HepG2 (cell line): ENCODE data around the gene STK36. TPM values are rescaled to one million over a fixed set of nuclear protein-coding genes. Genes with fewer than 3 reads are reported as not detected.

Source experiments
- ARNTL ChIP-seq: sonication (generic); formaldehyde crosslinking; IDR thresholded peaks from 2 replicates; pipeline ENCODE4 v1.4.0; 2020; ENCODE audit warnings: mild to moderate bottlenecking, missing genetic modification reagents
- CENPX ChIP-seq: sonication (generic); formaldehyde crosslinking; IDR thresholded peaks from 2 replicates; pipeline ENCODE4 v1.9.0; 2021; ENCODE audit warnings: mild to moderate bottlenecking, missing genetic modification reagents, moderate library complexity
- E2F1 ChIP-seq: sonication (generic); formaldehyde crosslinking; IDR thresholded peaks from 2 replicates; pipeline ENCODE4 v1.5.0; 2020; ENCODE audit warnings: missing genetic modification reagents
- ELF1 ChIP-seq: sonication (generic); formaldehyde crosslinking; IDR thresholded peaks from 2 replicates; pipeline ENCODE4 v1.4.0; 2020; ENCODE audit warnings: missing genetic modification reagents
- ESRRA ChIP-seq: sonication (generic); formaldehyde crosslinking; IDR thresholded peaks from 2 replicates; pipeline ENCODE4 v1.5.1; 2020; ENCODE audit warnings: mild to moderate bottlenecking, low read depth, missing genetic modification reagents
- KDM4B ChIP-seq: sonication (generic); formaldehyde crosslinking; IDR thresholded peaks from 2 replicates; pipeline ENCODE4 v1.4.0; 2020; ENCODE audit warnings: missing genetic modification reagents
- NR2F2 ChIP-seq: IDR thresholded peaks from 2 replicates; pipeline ENCODE4 v1.6.1; 2012; ENCODE audit warnings: low read depth, inconsistent platforms, borderline replicate concordance
- PTBP1 ChIP-seq: fragments of 200-400 bp; formaldehyde crosslinking; IDR thresholded peaks from 2 replicates; pipeline ENCODE4 v1.6.1; 2018; ENCODE audit warnings: low read length, low read depth; ENCODE audit not compliant: poor library complexity, severe bottlenecking
- RELA ChIP-seq: sonication (generic); formaldehyde crosslinking; IDR thresholded peaks from 2 replicates; pipeline ENCODE4 v1.4.0; 2020; ENCODE audit warnings: missing genetic modification reagents
- SMC3 ChIP-seq: IDR thresholded peaks from 2 replicates; pipeline ENCODE4 v1.6.1; 2011; ENCODE audit warnings: low read length, improper control_type of control experiment
- TAF1 ChIP-seq: sonication (generic); formaldehyde crosslinking; IDR thresholded peaks from 2 replicates; pipeline ENCODE4 v1.4.0; 2020; ENCODE audit warnings: missing genetic modification reagents
- ZBTB26 ChIP-seq: IDR thresholded peaks from 2 replicates; pipeline ENCODE4 v1.6.1; 2016; ENCODE audit warnings: missing compliant biosample characterization, missing genetic modification reagents, borderline replicate concordance
- ZGPAT ChIP-seq: IDR thresholded peaks from 2 replicates; pipeline ENCODE4 v1.6.1; 2016; ENCODE audit warnings: mild to moderate bottlenecking
- ZNF280B ChIP-seq: sonication (generic); formaldehyde crosslinking; IDR thresholded peaks from 2 replicates; pipeline ENCODE4 v1.5.0; 2020; ENCODE audit warnings: missing genetic modification reagents, mild to moderate bottlenecking, borderline replicate concordance
- ZNF281 ChIP-seq: sonication (generic); formaldehyde crosslinking; IDR thresholded peaks from 2 replicates; pipeline ENCODE4 v1.4.0; 2020; ENCODE audit warnings: missing genetic modification reagents, borderline replicate concordance
- ZNF296 ChIP-seq: sonication (generic); formaldehyde crosslinking; conservative IDR thresholded peaks from 2 replicates; pipeline ENCODE4 v1.5.0; 2020; ENCODE audit warnings: mild to moderate bottlenecking, missing genetic modification reagents
- ZNF720 ChIP-seq: sonication (generic); formaldehyde crosslinking; IDR thresholded peaks from 2 replicates; pipeline ENCODE4 v1.4.0; 2020; ENCODE audit warnings: missing genetic modification reagents
- ZNF724P ChIP-seq: sonication (generic); formaldehyde crosslinking; IDR thresholded peaks from 2 replicates; pipeline ENCODE4 v1.8.0; 2022; ENCODE audit warnings: missing genetic modification reagents, borderline replicate concordance
- ZNF768 ChIP-seq: sonication (generic); formaldehyde crosslinking; IDR thresholded peaks from 2 replicates; pipeline ENCODE4 v1.4.0; 2020; ENCODE audit warnings: missing genetic modification reagents
- ZNF839 ChIP-seq: sonication (generic); formaldehyde crosslinking; IDR thresholded peaks from 2 replicates; pipeline ENCODE4 v1.4.0; 2020; ENCODE audit warnings: missing genetic modification reagents, mild to moderate bottlenecking, borderline replicate concordance
- ZSCAN21 ChIP-seq: sonication (generic); formaldehyde crosslinking; IDR thresholded peaks from 2 replicates; pipeline ENCODE4 v1.8.0; 2022; ENCODE audit warnings: mild to moderate bottlenecking, missing genetic modification reagents, moderate library complexity, borderline replicate concordance
- polyA plus RNA-seq, 8 experiments: library from polyadenylated mRNA; depleted of rRNA in 3 of 8; stranded (reverse) in 7 of 8; unstranded in 1 of 8; fragments of >200 nt; fragmentation: Illumina TruSeq in 4 of 8; extraction: Trizol in 4 of 8; gene quantifications; 2 replicates each; pipeline versions ENCODE4 v1.2.1 to v1.2.3, GENCODE V29; 2011 to 2016; ENCODE audit warnings: low read depth in 4 of 8, missing spikeins in 1 of 8, mixed read lengths in 1 of 8; ENCODE audit not compliant: insufficient read depth in 1 of 8
- total RNA-seq, 5 experiments: library from RNA; depleted of rRNA; stranded (reverse); fragments of >200 nt; fragmentation: Illumina TruSeq; extraction: Trizol; gene quantifications; 2 replicates each; pipeline ENCODE4 v1.2.3, GENCODE V29; 2016; ENCODE audit warnings: low read depth in 1 of 5

STK36 gene
- total and polyA plus RNA-seq, 2 of the 13 experiments (the other 11 are each of a cell fraction or from before 2014, with no cell fraction given) = 45.9 to 83.5 TPM

- no peak for TF ChIP-seq RELA (CRISPR knock-in tag)
- TF ChIP-seq ZNF724P (CRISPR knock-in tag) = peak; percentile 57
- 0 out of 2 replicates have a peak, but pooled peaks have one; percentile 82 for TF ChIP-seq ZNF720 (CRISPR knock-in tag)
- peak; percentile 81 for TF ChIP-seq ZBTB26 (CRISPR knock-in tag)
- peak; percentile 96 for TF ChIP-seq ZGPAT
- TF ChIP-seq ZNF280B (CRISPR knock-in tag) = peak; percentile 95
- no peak for TF ChIP-seq CENPX (CRISPR knock-in tag)
- no peak; the same call in 1 of the 2 replicates for TF ChIP-seq ELF1 (CRISPR knock-in tag)
- 0 out of 2 replicates have a peak, but pooled peaks have one; percentile 58 for TF ChIP-seq ZNF839 (CRISPR knock-in tag)
- no peak for TF ChIP-seq NR2F2
- peak; percentile 45; the same call in 1 of the 2 replicates for TF ChIP-seq ZNF281
- peak; percentile 95 for TF ChIP-seq E2F1
- peak; percentile 27; the same call in 1 of the 2 replicates for TF ChIP-seq SMC3
- peak; percentile 92 for TF ChIP-seq ARNTL
- TF ChIP-seq KDM4B (CRISPR knock-in tag) = peak; percentile 63; the same call in 1 of the 2 replicates
- TF ChIP-seq ESRRA = peak; percentile 74; the same call in 1 of the 2 replicates
- TF ChIP-seq PTBP1 = no peak
- TF ChIP-seq ZNF296 (CRISPR knock-in tag) = peak; percentile 48; the same call in 1 of the 2 replicates
- peak; percentile 69; the same call in 1 of the 2 replicates for TF ChIP-seq TAF1
- TF ChIP-seq ZNF768 = peak; percentile 80
- peak; percentile 88; the same call in 1 of the 2 replicates for TF ChIP-seq ZSCAN21 (CRISPR knock-in tag)
Observed at GRCh38 chr2:218710687-218711549, 39.0 kb downstream of the STK36 start, which contains the start of gene TTLL4 (continued).
